ENCODE measurements around the gene USP37. TPM values are rescaled to one million over a fixed set of nuclear protein-coding genes. Genes with fewer than 3 reads are reported as not detected.

Gene USP37, protein sequence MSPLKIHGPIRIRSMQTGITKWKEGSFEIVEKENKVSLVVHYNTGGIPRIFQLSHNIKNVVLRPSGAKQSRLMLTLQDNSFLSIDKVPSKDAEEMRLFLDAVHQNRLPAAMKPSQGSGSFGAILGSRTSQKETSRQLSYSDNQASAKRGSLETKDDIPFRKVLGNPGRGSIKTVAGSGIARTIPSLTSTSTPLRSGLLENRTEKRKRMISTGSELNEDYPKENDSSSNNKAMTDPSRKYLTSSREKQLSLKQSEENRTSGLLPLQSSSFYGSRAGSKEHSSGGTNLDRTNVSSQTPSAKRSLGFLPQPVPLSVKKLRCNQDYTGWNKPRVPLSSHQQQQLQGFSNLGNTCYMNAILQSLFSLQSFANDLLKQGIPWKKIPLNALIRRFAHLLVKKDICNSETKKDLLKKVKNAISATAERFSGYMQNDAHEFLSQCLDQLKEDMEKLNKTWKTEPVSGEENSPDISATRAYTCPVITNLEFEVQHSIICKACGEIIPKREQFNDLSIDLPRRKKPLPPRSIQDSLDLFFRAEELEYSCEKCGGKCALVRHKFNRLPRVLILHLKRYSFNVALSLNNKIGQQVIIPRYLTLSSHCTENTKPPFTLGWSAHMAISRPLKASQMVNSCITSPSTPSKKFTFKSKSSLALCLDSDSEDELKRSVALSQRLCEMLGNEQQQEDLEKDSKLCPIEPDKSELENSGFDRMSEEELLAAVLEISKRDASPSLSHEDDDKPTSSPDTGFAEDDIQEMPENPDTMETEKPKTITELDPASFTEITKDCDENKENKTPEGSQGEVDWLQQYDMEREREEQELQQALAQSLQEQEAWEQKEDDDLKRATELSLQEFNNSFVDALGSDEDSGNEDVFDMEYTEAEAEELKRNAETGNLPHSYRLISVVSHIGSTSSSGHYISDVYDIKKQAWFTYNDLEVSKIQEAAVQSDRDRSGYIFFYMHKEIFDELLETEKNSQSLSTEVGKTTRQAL
- total RNA-seq (2014; rRNA removed) (10.7 and 11.6 TPM in 2 replicates), Bru-seq, nascent RNA (percentile 69 among the genes with signal in this experiment), BruChase-seq, experiment 1, labeled RNA remaining after a 6-hour chase (percentile 70 among the genes with signal in this experiment), BruChase-seq, experiment 2, labeled RNA remaining after a 2-hour chase (percentile 68 among the genes with signal in this experiment)
- long read RNA-seq, full-length matches to known transcripts, result 15 of 30 reads
- long read RNA-seq, partial matches to known transcripts, result 3 of 30 reads
- long read RNA-seq, other reads (novel, unspliced or antisense), result 12 of 30 reads

DNA sequence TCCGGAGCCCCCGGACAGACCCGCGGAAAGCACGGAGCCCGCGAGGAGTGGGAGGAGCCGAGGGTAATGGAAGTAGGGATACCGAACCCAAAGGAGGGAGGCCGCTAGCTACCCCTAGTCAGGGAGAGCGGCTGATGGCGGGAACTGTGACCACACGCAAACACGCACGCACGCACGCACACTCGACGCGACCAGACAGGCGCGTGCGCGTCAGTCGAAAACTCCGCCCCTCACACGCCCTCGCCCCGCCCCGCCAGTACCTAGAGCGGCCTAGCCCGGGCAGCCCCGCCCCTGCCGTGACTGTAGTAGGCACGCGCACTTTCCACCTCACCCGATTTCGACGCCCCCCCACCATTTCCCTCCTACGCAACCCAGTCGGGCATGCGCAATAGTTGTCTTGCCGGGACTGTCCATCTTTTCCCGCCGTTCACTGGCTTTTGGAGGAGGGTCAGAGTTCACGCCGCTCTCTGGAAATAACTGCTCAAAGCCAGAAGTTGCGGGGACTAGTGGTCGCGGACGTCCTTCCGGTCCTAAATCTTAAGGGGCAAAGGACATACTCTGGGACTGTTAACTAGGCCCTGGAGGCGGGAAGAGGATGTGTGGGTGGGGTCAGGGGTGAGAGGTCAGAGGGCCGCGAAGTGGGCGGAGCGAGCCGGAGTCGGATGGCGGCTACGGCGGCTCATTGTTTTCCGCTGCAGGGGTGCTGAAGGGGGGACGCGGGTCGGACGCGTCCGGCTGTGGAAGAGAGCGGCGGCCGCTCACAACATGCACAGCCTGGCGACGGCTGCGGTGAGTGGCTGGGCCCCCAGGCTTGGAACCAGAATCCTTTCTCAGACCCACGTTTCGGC, at the start of gene USP37, which contains the start of gene CNOT9:
USP37 (minus strand) TSS at position 162 of the 848 bp plus-strand sequence. CDS start 9,698 bp downstream, outside the sequence.
CNOT9 (plus strand) TSS at position 650 of the 848 bp plus-strand sequence; CDS start at position 766, 116 bp downstream.
- ATAC-seq (peak; percentile 88), DNase-seq (peak; percentile 98)
- H3K79me2 ChIP-seq (ENCODE audit: low read length), result peaks cover 97% of the 10 kb centered on the region
- intact Hi-C loops (cut with micrococcal nuclease), result loop anchor here (5.0 kb wide), 3 partner anchors 39 to 171 kb away; partner anchors contain the start of genes CTDSP1 and PLCD4
- peaks cover 12% of the 10 kb centered on the region; the same call in 1 of the 2 replicates for H3K36me3 ChIP-seq (ENCODE audit: low read depth, low read length)
- peak within 1 kb of the TSS; percentile 85 for H3K27ac ChIP-seq (ENCODE audit: low read length)
- POLR2A ChIA-PET (ENCODE audit: unreplicated experiment), result interaction anchor here (0.5 kb wide), 1 partner anchor 14 kb away, joined by 3 read pairs; no protein-coding TSS in a partner anchor
- peak within 1 kb of the TSS; percentile 90 for H2AFZ ChIP-seq (ENCODE audit: low read length)
- peaks cover 12% of the 10 kb centered on the region for H4K20me1 ChIP-seq (ENCODE audit: low read length)
- H3K27me3 ChIP-seq (ENCODE audit: low read length), result no peaks in the 10 kb centered on the region
- TF ChIP-seq EZH2 (IDR thresholded peaks at IDR 0.05; ENCODE audit: low read length, unreplicated experiment) (no peak), EZH2phosphoT487 (IDR thresholded peaks at IDR 0.05; ENCODE audit: borderline replicate concordance, low read length) (no peak)
- TF ChIP-seq, protein P1, sequence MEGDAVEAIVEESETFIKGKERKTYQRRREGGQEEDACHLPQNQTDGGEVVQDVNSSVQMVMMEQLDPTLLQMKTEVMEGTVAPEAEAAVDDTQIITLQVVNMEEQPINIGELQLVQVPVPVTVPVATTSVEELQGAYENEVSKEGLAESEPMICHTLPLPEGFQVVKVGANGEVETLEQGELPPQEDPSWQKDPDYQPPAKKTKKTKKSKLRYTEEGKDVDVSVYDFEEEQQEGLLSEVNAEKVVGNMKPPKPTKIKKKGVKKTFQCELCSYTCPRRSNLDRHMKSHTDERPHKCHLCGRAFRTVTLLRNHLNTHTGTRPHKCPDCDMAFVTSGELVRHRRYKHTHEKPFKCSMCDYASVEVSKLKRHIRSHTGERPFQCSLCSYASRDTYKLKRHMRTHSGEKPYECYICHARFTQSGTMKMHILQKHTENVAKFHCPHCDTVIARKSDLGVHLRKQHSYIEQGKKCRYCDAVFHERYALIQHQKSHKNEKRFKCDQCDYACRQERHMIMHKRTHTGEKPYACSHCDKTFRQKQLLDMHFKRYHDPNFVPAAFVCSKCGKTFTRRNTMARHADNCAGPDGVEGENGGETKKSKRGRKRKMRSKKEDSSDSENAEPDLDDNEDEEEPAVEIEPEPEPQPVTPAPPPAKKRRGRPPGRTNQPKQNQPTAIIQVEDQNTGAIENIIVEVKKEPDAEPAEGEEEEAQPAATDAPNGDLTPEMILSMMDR (conservative IDR thresholded peaks at IDR 0.05; ENCODE audit: low read depth, low read length), result no peak
- CTCF ChIA-PET, result interaction anchor here (0.6 kb wide), 1 partner anchor 84 kb away, joined by 3 read pairs; no protein-coding TSS in a partner anchor
- H3K9me3 ChIP-seq (ENCODE audit: low read length), result no peaks in the 10 kb centered on the region
- H3K4me2 ChIP-seq (ENCODE audit: low read length), result peak within 1 kb of the TSS; percentile 92
- H3K9me2 ChIP-seq (replicated peaks; ENCODE audit: low read length), result no peaks in the 10 kb centered on the region
- no peaks in the 10 kb centered on the region for H3F3A ChIP-seq (ENCODE audit: low read length, unreplicated experiment)
- H3K4me3 ChIP-seq (ENCODE audit: low read length), result peak within 1 kb of the TSS; percentile 84
- H3K4me1 ChIP-seq (ENCODE audit: insufficient read depth, low read length), result peaks cover 25% of the 10 kb centered on the region
- H3K9ac ChIP-seq (ENCODE audit: low read length), result peak within 1 kb of the TSS; percentile 97
- BruUV-seq (replicated peaks), result no TSS peak

DNA sequence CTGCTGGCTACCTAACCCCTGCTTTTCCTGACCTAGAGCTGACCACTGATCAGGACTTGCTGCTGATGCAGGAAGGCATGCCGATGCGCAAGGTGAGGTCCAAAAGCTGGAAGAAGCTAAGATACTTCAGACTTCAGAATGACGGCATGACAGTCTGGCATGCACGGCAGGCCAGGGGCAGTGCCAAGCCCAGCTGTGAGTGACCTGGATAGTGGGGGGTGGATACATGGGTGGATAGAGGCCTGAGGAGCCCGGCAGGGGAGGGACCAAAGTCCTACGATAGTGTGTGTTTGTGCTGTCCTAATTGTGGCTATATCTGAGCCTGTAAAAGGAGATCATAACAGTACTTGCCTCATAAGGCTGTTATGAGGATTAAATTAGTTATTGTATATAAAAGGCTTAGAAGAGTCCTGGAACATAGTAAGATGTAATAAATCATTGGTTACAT, 47.7 kb upstream of the USP37 start:
- POLR2A ChIA-PET (ENCODE audit: unreplicated experiment), result no interaction called here
- no peak overlapping the region for H3K4me2 ChIP-seq (ENCODE audit: low read length)
- H3K27ac ChIP-seq (ENCODE audit: low read length), result no peak overlapping the region
- no peaks in the 10 kb centered on the region for H3K9me2 ChIP-seq (replicated peaks; ENCODE audit: low read length)
- H2AFZ ChIP-seq (ENCODE audit: low read length), result no peak overlapping the region
- DNase-seq (no peak), ATAC-seq (no peak)
- intact Hi-C loops (cut with micrococcal nuclease), result no loop called here
- CTCF ChIA-PET, result no interaction called here
- H3K36me3 ChIP-seq (ENCODE audit: low read depth, low read length), result no peaks in the 10 kb centered on the region
- H3K79me2 ChIP-seq (ENCODE audit: low read length), result no peaks in the 10 kb centered on the region
- TF ChIP-seq EZH2 (IDR thresholded peaks at IDR 0.05; ENCODE audit: low read length, unreplicated experiment), result no peak
- TF ChIP-seq, protein P1 (conservative IDR thresholded peaks at IDR 0.05; ENCODE audit: low read depth, low read length), result no peak
- TF ChIP-seq EZH2phosphoT487 (IDR thresholded peaks at IDR 0.05; ENCODE audit: borderline replicate concordance, low read length), result no peak
- no TSS peak for BruUV-seq (replicated peaks)
- no peak overlapping the region for H3K4me3 ChIP-seq (ENCODE audit: low read length)
- no peaks in the 10 kb centered on the region for H3K9me3 ChIP-seq (ENCODE audit: low read length)
- H4K20me1 ChIP-seq (ENCODE audit: low read length), result no peaks in the 10 kb centered on the region
- no peaks in the 10 kb centered on the region for H3K4me1 ChIP-seq (ENCODE audit: insufficient read depth, low read length)
- H3K9ac ChIP-seq (ENCODE audit: low read length), result no peak overlapping the region
- no peaks in the 10 kb centered on the region for H3F3A ChIP-seq (ENCODE audit: low read length, unreplicated experiment)
- H3K27me3 ChIP-seq (ENCODE audit: low read length), result no peaks in the 10 kb centered on the region
